GM19025 (cell line): Measurements from ENCODE around the gene GPR35.
"Not testable (repeated sequence)": the region's sequence is repeated elsewhere in the genome, so short reads cannot be mapped to it uniquely, and the experiment has no call there.

Experiments
- ATAC-seq: cut with Tn5 transposase; IDR thresholded peaks from one replicate; pipeline ENCODE4 v1.9.1; 2021; ENCODE audit warnings: mild to moderate bottlenecking, low read depth, moderate library complexity; ENCODE audit not compliant: unreplicated experiment

The GPR35 gene

DNA sequence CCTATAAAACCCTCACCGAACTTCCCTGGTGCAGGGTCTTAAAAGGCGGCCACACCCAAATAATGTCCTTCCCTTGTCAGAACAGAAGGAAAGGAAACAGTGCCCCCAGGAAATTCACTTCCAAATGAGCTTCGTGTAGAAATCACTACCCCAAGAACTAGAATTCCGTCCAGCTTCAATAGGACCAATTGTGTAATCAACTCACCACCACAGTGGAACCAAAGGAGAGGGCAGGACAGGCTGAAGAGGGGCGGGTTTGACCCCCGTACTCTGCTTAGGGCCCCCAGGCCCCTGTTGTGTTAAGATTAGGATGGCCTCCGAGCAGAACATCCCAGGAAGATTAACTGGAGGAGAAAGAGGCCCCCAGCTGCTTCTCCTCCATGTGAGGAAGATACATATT is 24.1 kb downstream of the GPR35 start:
- no peak for ATAC-seq

DNA sequence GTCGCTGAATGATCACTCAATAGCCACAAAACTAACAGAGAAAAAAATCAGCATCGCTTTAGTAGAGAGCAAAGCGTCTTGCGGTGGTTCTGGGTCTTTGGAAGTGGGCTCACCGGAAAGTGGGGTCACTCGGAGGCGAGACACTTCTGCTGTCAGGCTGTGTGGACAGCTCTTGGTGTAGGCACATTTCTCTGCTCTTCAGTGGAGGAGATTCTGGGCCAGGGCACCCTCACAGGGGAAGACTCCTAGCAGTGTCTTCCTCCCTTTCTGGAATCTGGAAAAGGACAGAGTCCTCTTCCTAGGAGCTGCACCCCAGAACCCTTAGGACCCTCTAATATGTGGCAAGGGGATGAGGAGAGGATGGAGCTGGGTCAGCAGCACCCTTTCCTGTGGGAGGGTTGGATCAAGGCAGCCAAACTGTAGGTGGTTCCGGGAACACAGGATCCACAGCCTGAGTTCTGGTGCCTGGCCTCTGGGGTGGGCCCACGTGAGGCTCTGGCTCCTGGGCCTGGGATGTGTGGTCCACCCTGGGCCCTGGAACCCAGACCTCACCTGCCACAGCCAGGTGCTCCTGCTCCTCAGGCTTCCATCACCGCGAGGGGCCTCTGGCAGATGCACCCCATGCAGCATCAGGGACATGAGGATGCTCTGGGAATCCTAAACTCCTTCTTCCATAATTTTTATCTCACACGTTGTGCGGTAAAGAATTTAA is 25.1 kb downstream of the GPR35 start:
- ATAC-seq, result no peak

DNA sequence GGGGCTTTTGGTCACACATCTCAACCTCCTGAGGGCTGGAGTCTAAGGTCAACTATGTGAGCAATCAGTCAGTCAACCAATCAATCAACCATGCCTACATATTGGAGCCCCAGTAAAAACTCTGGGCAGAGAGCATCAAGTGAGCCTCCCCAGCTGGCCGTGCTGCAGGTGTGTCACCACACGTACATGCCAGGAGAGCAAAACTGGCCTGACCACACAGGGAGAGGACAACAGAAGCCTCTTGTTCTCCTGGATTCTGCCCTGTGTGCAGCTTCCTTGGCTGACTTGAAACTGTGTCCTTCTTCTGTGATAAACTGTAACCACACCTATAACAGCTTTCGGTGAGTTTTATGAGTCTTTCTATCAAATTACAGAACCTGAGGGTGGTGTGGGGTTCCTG is 25.9 kb downstream of the GPR35 start:
- no peak for ATAC-seq

DNA sequence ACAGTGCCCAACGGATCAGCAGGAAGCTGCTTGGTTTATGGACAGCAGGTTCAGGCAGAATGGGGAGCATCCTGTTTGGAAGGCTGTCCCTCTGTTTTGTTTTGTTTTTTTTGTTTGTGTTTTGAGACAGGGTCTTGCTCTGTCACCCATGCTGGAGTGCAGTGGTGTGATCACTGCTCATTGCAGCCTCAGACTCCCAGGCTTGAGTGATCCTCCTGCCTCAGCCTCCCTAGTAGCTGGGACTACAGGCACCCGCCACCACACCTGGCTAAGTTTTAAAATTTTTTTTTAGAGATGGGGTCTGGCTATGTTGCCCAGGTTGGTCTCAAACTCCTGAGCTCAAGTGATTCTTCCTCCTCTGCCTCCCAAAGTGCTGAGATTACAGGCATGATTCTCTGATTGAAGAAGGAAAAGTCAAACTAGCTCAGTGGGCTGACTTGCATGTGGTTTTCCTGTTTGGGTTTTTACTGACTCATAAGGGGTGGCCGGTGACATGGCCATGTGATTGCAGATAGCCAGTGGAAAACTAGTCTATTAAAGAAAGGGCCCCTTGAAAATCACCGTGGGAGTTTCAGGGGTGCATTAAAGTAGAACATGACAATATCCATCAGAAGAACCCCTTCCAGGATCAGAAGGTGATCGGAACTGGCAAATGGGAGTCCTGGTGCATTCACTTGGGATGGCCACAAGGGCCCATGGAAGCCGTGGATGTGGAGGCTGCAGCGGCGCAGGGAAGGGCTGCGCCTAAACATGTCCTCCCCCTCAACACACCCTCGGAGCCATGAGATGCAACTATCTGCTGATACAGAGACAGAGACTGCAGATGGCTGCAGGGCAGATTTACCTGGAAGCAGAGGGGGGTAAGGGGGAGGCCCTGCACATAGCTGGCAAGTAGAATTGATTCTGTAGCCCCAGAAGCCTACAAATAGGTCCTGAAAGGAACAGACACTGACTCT is 30.9 kb downstream of the GPR35 start:
- no peak for ATAC-seq

DNA sequence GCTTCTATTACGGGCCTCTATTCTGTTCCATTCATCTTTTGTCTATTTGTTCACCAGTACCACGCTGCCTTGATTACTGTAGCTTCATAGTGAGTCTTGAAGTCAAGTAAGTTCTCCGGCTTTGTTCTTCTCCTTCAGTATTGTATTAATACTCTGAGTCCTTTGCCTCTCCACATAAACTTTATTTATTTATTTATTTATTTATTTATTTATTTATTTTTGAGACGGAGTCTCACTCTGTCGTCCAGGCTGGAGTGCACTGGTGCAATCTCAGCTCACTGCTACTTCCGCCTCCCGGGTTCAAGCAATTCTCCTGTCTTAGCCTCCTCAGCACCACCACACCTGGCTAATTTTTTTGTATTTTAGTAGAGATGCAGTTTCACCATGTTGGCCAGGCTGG is 34.6 kb downstream of the GPR35 start:
- not testable (repeated sequence) for ATAC-seq

DNA sequence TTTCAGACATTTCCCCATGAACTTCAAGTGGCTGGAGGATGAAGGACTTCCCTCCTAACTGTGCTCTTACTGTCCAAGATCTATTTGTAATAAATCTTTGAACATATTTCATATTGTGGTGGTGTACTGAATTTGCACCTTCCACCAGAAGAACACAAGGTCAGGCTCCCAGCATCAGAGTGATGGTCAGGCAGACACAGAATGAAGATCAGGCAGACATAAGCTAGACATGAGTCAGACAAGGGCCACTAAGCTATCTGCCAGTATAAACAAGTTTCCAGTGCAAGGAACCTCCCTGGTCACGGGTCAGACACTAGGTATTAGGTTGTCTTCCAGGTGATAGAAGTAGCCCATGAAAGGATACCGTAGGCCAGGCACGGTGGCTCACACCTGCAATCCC is 37.4 kb downstream of the GPR35 start:
- no peak for ATAC-seq

DNA sequence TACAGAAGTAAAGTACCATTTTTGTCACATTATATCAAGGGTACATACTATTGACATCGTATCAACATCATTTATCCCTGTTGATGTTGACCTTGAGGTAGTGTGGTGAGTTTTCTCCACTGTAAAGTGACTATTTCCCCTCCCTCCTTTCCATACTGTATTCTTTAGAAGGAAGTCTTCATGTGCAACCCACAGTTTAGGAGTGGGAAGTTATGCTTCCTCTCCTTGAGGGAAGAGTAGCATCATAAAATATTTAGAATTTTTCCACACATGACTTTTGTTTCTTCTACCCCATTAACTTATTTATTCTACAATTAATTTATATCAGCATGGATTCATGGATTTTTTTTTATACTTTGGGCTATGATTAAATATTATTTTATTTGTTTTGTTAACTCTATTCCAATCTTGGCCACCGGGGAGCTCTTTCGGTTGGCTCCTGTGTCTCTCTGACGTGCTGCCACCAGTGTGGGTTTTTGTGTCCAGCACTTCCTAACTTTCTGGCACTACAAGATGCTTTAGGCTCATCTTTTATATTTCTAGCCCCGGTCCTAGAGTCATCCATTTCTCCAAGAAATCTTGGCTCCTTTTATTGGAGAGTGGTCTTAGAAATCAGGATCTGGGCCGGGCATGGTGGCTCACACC is 38.4 kb downstream of the GPR35 start:
- ATAC-seq, result no peak

DNA sequence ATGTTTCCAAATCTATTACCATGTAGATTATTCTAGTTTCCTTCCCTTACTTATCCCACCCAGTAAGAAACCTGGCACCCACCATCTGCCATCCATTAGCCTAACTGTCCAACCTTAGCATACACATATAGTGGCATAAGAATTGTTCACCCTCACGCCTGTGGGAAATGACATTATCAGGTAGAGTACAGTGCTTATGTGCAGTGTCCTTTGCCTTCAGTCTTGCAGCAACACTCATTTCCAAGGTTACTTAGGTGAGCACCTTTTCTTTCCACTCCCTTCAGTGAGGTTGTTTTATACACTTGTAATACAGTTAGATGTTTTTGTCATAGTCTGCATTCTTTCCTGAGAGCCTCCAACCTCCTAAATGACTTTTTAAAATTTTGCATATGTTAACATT is 39.3 kb downstream of the GPR35 start:
- no peak for ATAC-seq

DNA sequence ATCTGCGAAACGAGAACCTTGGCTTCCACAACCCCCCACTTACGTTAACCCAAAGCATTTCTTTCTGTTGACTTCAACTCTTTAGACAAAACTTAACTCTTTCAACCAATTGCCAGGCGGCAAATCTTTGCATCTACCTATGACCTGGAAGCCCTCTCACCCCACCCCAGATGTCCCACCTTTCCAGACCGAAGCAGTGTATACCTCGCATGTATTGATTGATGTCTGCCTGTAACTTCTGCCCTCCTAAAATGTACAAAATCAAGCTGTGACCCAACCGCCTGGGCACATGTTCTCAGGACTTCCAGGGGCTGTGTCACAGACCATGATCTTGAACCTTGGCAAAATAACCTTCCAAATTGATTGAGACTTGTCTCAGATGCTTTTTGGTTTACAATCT is 45.1 kb downstream of the GPR35 start:
- no peak for ATAC-seq

DNA sequence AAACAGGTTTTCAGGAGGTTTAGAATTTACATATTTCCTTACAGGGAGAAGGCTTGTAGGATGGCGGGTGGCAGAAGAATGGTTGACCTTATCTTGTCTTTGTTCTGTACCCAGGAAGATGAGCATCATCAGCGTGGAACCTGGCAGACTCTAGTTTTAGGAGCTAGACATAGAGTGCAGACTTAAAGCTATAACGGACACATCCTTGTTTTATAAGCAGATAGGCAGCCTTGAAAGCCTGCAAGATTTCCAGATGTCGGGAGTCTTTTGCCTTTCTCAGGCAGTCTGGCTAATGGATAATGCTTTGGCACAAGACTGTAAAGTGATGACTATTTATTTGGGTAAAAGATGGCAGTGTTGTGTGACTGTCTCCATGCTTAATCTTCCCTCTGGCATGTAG is 45.7 kb downstream of the GPR35 start:
- no peak for ATAC-seq

DNA sequence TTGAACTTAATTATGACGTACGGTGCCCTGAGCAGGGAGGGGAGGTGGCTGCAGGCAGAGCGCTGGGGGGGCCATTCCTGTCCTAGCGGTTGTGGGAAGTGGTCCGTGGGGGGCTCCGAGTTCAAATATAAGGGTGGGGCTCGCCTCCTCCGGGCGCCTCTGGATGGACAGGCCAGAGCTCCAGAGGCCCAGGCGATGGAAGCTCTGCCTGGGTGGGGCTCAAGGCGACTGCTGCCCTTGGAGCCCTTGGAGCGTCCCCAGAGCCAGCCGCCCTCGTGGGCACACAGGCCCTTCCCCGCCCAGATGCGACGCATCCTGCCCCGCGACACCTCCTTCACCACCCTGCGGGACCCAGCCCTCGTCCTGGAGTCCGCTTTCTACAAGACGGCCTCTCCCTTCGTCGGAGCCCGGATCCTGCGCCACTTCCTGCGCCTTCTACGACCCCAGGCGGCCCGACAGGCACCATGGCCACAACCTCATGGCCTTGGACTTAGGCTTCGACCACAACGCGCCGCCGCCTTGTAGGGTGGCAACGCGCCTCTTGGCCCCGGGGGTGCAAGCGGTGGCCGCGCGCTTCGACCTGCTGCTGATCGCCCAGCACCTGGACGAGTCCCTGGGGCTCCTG is 46.9 kb downstream of the GPR35 start:
- ATAC-seq, result no peak

DNA sequence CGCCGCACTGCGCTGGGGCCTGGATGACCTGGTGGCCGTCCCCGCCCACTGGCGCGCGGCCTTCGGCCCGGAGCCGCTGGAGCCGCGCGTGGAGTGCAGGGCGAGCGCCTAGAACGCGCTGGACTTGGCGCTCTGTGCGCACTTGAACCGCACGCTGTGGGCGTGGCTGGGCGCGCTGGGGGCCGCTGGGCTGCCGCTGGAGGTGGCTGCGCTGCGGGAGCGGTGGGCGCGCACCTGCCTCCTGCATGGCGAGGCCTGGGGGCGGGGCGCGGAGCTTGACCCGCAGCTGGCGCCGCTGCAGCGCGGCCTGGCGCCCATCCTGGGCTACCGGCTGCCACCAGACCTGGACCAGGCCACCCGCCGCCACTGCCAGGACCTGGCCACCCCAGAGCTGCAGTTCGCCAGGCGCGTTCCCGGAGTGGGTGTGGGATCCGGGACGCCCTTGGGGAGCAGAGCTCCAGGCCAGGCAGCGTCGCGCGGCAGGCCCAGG is 47.5 kb downstream of the GPR35 start:
- ATAC-seq, result no peak

DNA sequence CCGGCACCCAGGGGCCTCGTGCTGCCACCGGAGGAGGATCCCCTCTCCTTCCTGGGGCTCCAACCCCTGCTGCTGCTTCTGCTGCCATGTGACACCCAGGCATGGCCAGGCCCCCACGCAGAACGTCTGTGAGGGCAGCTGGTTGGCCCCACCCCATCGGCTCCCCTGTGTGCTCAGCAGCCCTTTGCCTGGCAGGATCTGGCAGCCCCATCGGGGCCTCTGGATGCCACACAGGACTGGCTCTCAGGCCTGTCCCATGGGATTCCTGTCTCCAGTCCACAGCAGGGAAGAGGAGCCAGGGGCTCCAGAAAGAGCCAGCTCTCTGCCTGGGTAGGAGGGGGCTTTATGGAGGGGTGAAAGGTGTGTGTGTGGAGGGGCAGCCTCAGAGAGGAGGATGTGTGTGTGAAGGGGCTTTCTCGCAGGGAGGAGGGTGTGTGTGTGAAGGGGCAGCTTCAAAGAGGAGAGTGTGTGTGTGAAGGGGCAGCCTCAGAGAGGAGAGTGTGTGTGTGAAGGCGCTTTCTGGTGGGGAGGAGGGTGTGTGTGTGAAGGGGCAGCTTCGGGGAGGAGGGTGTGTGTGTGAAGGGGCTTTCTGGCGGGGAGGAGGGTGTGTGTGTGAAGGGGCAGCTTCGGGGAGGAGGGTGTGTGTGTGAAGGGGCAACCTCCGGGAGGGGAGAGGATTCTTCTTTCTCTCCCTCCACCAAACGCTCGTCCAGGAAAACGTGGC is 49.3 kb downstream of the GPR35 start:
- not testable (repeated sequence) for ATAC-seq

DNA sequence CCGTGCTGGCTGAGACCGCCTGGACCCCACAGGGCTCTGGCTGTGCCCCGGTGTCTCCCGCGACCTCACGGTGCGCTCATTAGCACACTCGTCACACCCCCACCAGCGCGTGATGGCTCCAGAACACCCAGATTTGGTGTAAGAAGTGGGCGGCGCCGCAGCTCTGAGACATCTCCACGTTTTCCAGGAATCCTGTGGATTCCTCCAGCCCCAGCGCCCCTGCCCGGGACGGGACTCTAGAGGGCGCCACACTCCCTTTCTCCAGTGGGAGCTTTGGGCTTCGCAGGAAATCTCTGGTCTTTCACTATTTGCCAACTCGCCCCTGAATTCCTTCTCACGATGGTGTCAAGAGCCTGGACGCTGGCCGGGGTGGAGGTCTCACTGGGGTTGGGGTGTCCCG is 50.1 kb downstream of the GPR35 start:
- ATAC-seq, result not testable (repeated sequence)

DNA sequence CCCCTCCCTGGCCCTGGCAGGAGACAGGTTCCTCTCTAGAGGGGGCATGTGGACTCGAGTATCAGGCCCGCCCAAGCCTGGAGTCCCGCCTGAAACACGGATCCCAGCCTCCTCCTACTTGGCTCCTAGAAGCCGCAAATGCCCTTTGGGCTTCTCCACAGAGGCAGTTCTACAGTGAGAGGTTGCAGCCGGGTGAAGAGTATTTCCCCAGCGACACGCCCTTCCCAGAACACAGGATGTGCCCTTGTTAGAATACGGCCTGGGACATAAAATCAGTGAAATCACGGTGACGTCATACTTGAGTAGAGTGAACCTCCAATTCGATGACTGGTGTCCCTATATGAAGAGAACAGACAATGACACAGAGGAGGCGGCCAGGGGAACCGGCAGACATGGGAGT is 52.8 kb downstream of the GPR35 start:
- not testable (repeated sequence) for ATAC-seq

DNA sequence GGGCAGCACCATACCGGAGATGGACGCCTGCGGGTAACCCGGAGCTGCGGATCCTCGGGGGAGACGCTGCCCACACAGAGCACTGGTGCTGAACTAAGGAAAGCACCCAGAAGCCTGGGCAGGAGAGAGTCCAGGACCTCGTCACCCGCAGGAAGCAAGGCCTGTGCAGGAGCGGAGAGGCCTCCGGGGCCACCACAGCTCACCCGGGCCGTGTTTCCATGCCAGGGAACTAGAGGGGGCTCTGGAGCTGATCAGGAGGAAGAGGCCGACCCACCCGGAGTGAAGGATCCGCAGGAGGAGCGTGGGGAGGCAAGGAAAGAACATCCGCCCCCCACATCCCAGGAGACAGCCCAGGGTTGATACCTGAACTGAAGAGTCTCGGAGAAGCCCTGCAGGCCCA is 53.6 kb downstream of the GPR35 start:
- ATAC-seq, result not testable (repeated sequence)

DNA sequence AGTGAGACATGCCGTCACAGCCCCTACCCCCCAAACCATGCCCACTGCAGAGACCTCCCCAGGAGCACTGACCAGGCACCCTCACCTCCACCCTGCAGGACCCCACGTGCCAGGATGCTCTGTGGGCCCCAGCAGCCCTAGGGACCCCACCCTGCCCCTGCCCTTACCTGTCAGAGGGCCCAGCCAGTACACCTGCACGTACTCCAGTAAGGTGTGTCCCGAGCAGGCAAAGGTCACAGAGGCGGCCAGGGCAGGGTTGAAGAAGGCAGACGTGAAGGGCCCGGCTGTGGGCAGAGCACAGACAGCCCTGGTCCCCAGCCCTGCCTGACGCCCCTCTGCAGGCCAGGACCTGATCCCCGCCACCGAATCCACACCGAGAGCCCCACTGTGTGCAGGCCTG is 54.9 kb downstream of the GPR35 start:
- ATAC-seq, result not testable (repeated sequence)
